Activated CD4-positive, alpha-beta T cell treated with anti-CD3 and anti-CD28 coated beads, Interleukin-2, amount 50 U/mL, for 16 hours (primary cell): ENCODE results near the gene POLQ.
"Not testable (repeated sequence)": the region's sequence is repeated elsewhere in the genome, so short reads cannot be mapped to it uniquely, and the experiment has no call there.

Source experiments
- DNase-seq: peaks from one replicate; pipeline ENCODE4 v3.0.0-alpha.2; 2020

POLQ gene

GRCh38 chr3:121545574-121546455 lies at the start of gene POLQ:
TSS of gene POLQ (minus strand) at chr3:121545988. CDS start at chr3:121545877, 111 bp downstream.
- DNase-seq = peak; percentile 93

GRCh38 chr3:121594850-121595249 lies 49.1 kb upstream of the POLQ start:
- DNase-seq = no peak

- DNase-seq = not testable (repeated sequence)
These were observed 48.0 kb upstream of the POLQ start for GRCh38 chr3:121593806-121594205.

- no peak for DNase-seq
These were observed 47.3 kb upstream of the POLQ start, which contains the start of gene FBXO40 for GRCh38 chr3:121592856-121593702. TSS of gene FBXO40 (plus strand) at chr3:121593379. CDS start at chr3:121620576, 27,197 bp downstream.

GRCh38 chr3:121584418-121584817 lies 38.6 kb upstream of the POLQ start:
- no peak for DNase-seq

- DNase-seq = no peak
These were observed 35.9 kb upstream of the POLQ start for GRCh38 chr3:121581691-121582090.

GRCh38 chr3:121574449-121574848 lies 28.7 kb upstream of the POLQ start:
- DNase-seq = no peak

GRCh38 chr3:121567649-121568048 lies 21.9 kb upstream of the POLQ start, which contains the start of gene ARGFX:
TSS of gene ARGFX (plus strand) at chr3:121567949. CDS start at chr3:121570714, 2,765 bp downstream.
- DNase-seq = no peak

- DNase-seq = no peak
These were observed 21.0 kb upstream of the POLQ start for GRCh38 chr3:121566773-121567172.

- DNase-seq = no peak
These were observed 16.4 kb upstream of the POLQ start for GRCh38 chr3:121562148-121562547.

GRCh38 chr3:121557426-121557934 lies 11.7 kb upstream of the POLQ start:
- DNase-seq = no peak

- no peak for DNase-seq
These were observed 7.0 kb upstream of the POLQ start for GRCh38 chr3:121552797-121553196.

- no peak for DNase-seq
These were observed 6.6 kb upstream of the POLQ start for GRCh38 chr3:121552379-121552778.

GRCh38 chr3:121545049-121545573 lies 677 bp downstream of the POLQ start:
- DNase-seq = no peak

GRCh38 chr3:121542924-121543323 lies 2.9 kb downstream of the POLQ start:
- DNase-seq = no peak

- DNase-seq = no peak
These were observed 14.5 kb downstream of the POLQ start for GRCh38 chr3:121531269-121531668.

- no peak for DNase-seq
These were observed 16.5 kb downstream of the POLQ start for GRCh38 chr3:121529308-121529707.

GRCh38 chr3:121520510-121520909 lies 25.3 kb downstream of the POLQ start:
- no peak for DNase-seq

- no peak for DNase-seq
These were observed 27.7 kb downstream of the POLQ start for GRCh38 chr3:121517953-121518655.

- no peak for DNase-seq
These were observed 29.9 kb downstream of the POLQ start for GRCh38 chr3:121515862-121516261.

- DNase-seq = no peak
These were observed 30.5 kb downstream of the POLQ start for GRCh38 chr3:121515313-121515712.

GRCh38 chr3:121514496-121514895 lies 31.3 kb downstream of the POLQ start:
- no peak for DNase-seq
